Heart left ventricle (tissue), 16 donors: ENCODE data around the gene PTBP3. TPM values are rescaled to one million over a fixed set of nuclear protein-coding genes. Genes with fewer than 3 reads are reported as not detected.

Experiments
- ATAC-seq, 4 donors: fragments of 200-7000 bp; cut with Tn5 transposase; one replicate each; pipeline ENCODE4 v1.9.1; 2020 to 2022; ENCODE audit warnings: moderate library complexity in 4 of 4, mild to moderate bottlenecking in 3 of 4, moderate number of reproducible peaks in 1 of 4
- DNase-seq, 5 donors: peaks; one replicate each; pipeline ENCODE4 v3.0.0-alpha.2; 2020
- H3K27ac ChIP-seq, 12 donors: fragments of 200-600 bp; sonication (generic) in 4 of 12; one replicate each; pipeline versions ENCODE4 v1.5.0 to v1.8.0; 2016 to 2022; ENCODE audit warnings: mild to moderate bottlenecking in 2 of 12
- H3K27me3 ChIP-seq, 9 donors: fragments of 200-600 bp; sonication (generic) in 2 of 9; one replicate each; pipeline versions ENCODE4 v1.5.1 to v1.8.0; 2016 to 2022; ENCODE audit warnings: mild to moderate bottlenecking in 3 of 9
- H3K36me3 ChIP-seq, 9 donors: fragments of 200-600 bp; sonication (generic) in 2 of 9; one replicate each; pipeline versions ENCODE4 v1.5.0 to v1.8.0; 2018 to 2022; ENCODE audit warnings: mild to moderate bottlenecking in 2 of 9
- H3K4me1 ChIP-seq, 12 donors: fragments of 200-600 bp; sonication (generic) in 4 of 12; one replicate each; pipeline versions ENCODE4 v1.5.0 to v1.8.0; 2016 to 2022; ENCODE audit warnings: mild to moderate bottlenecking in 3 of 12
- H3K4me3 ChIP-seq, 12 donors: fragments of 200-600 bp; sonication (generic) in 4 of 12; one replicate each; pipeline versions ENCODE4 v1.5.0 to v1.8.0; 2017 to 2022; ENCODE audit warnings: mild to moderate bottlenecking in 9 of 12, moderate library complexity in 4 of 12
- H3K9me3 ChIP-seq, 12 donors: fragments of 200-600 bp; sonication (generic) in 4 of 12; one replicate each; pipeline versions ENCODE4 v1.5.0 to v1.8.0; 2016 to 2022; ENCODE audit warnings: mild to moderate bottlenecking in 1 of 12
- CTCF ChIP-seq, 12 donors: fragments of 200-600 bp; sonication (generic) in 4 of 12; IDR thresholded peaks; one replicate each; pipeline versions ENCODE4 v1.5.0 to v1.8.0; 2018 to 2022; ENCODE audit warnings: antibody characterized with exemption in 12 of 12, mild to moderate bottlenecking in 5 of 12
- POLR2A ChIP-seq, 2 donors: fragments of 450-650 bp; IDR thresholded peaks; one replicate each; pipeline ENCODE4 v1.6.1; 2017; ENCODE audit warnings: antibody characterized with exemption in 2 of 2, mild to moderate bottlenecking in 2 of 2, moderate library complexity in 2 of 2
- WGBS, 4 donors: extraction: QIAGEN DNeasy Blood & Tissue Kit in 2 of 4; methylation state at CpG; one replicate each; pipeline versions ENCODE4 v1.1.5 to v1.1.7; 2013 to 2018; 5-methylcytosine and 5-hydroxymethylcytosine counted together
- intact Hi-C, 10 donors: fragments of 100-400 bp; cut with DNase I; formaldehyde crosslinking; loops; one replicate each; pipeline versions ENCODE4 v1.11.1 to v1.14.2; 2022
- polyA plus RNA-seq, 2 donors: library from polyadenylated mRNA; stranded (reverse); fragments of 200-250 nt; gene quantifications; one replicate each; pipeline ENCODE4 v1.2.3, GENCODE V29; 2013
- total RNA-seq, 9 donors: library from RNA; depleted of rRNA in 2 of 9; stranded (reverse); fragments of >200 nt in 2 of 9; fragmentation: NEBNext Ultra II Directional in 3 of 9; extraction: Animal tissue kit (Norgen Biotek cat#: 25700) in 3 of 9; gene quantifications; one replicate each; pipeline versions ENCODE4 v1.1.0 to v1.2.4, GENCODE V29; 2016 to 2023
- donor health status: ischemic (EF 13 %, LVEDD 7.1; RV severe dilation, severe dysfunction).
- donor health status: healthy with polysubstance abuse.
- donor health status: DM: no; HTN: yes; CAD: no.
- donor health status: DM: no; HTN: no; CAD: no.
- donor health status: ischemic (EF 25% LVEDD 6.9; RV normal size, moderate dysfunction).
- donor health status: ischemic (EF 25% LVEDD 5.7; RV mildly dilated, moderate dysfunction).
- donor health status: healthy.
- donor health status: DM: yes; HTN: yes; CAD: no.
- donor health status: ischemic (EF 35%, LVEDD 5.7; RV mildly dilated, moderate dysfunction).
- donor health status: nonischemic (EF 11% LVEDD 7.7; RV severe dilation, severe dysfunction).
- donor health status: DM: yes; HTN: yes; CAD: no.
- donor health status: PGD.
- donor health status: ischemic (EF 29% LVEDD 5.4; RV normal size, mild dysfunction).
- donor health status: nonischemic (EF 23%, LVEDD 6.1; RV moderate dilation, normal function).

The PTBP3 gene
- total and polyA plus RNA-seq, 11 donors, result 2.8 to 49.0 (median 13.7) TPM

- no peak for DNase-seq
- no peaks in the 10 kb centered on the region for H3K36me3 ChIP-seq
- H3K4me3 ChIP-seq, result no peak overlapping the region
- H3K27ac ChIP-seq, result no peak overlapping the region
- WGBS, 4 donors, result 85 to 92% (median 87%) methylated on average over 6 of the region's 6 CpGs
- no peaks in the 10 kb centered on the region for H3K9me3 ChIP-seq
- H3K4me1 ChIP-seq, result peaks cover 0 to 35% (median 5%) of the 10 kb centered on the region in 12 donors
- no peak for ATAC-seq
- no peaks in the 10 kb centered on the region for H3K27me3 ChIP-seq
- intact Hi-C loops, result loop anchor here in 1 of 10 donors (10.0 kb wide), 1 partner anchor 65 kb away; no protein-coding TSS in a partner anchor
- TF ChIP-seq POLR2A (IDR thresholded peaks at IDR 0.05), result no peak
- TF ChIP-seq CTCF (IDR thresholded peaks at IDR 0.05), result no peak
These were observed 164.1 kb downstream of the PTBP3 start for GRCh38 chr9:112169368-112169767.

- DNase-seq (no peak), ATAC-seq (no peak)
- TF ChIP-seq POLR2A (IDR thresholded peaks at IDR 0.05) (no peak), CTCF (IDR thresholded peaks at IDR 0.05) (no peak)
- Histone ChIP-seq H3K4me1 (peaks cover 0 to 24% (median 0%) of the 10 kb centered on the region in 12 donors), H3K36me3 (no peaks in the 10 kb centered on the region), H3K27me3 (no peaks in the 10 kb centered on the region), H3K4me3 (no peak overlapping the region), H3K27ac (no peak overlapping the region), H3K9me3 (no peaks in the 10 kb centered on the region)
- intact Hi-C loops, result loop anchor here in 1 of 10 donors (10.0 kb wide), 1 partner anchor 63 kb away; no protein-coding TSS in a partner anchor
- WGBS, 4 donors, result 77 to 91% (median 81%) methylated on average over 3 of the region's 3 CpGs
These were observed 165.2 kb downstream of the PTBP3 start for GRCh38 chr9:112168197-112168596.

Other genes with a start within 250 kb of the PTBP3 start
- 10 to 100 TPM in 1 of 9 donors, 1 to 10 TPM in 8; 3.1 to 22.7 (median 6.4) TPM for gene SUSD1, start 158.3 kb downstream of the PTBP3 start, total RNA-seq
- 1 to 10 TPM; 1.0 to 3.6 TPM for gene SUSD1, start 158.3 kb downstream of the PTBP3 start, polyA plus RNA-seq
- gene HSDL2, start 46.5 kb upstream of the PTBP3 start, total RNA-seq, result 100 to 1,000 TPM; 112 to 241 (median 181) TPM
- gene HSDL2, start 46.5 kb upstream of the PTBP3 start, polyA plus RNA-seq, result 100 to 1,000 TPM in 1 of 2 donors, 10 to 100 TPM in 1; 54.0 to 146 TPM
- 1 to 10 TPM; 3.1 to 8.5 (median 6.0) TPM for gene KIAA1958, start 153.2 kb upstream of the PTBP3 start, total RNA-seq
- gene KIAA1958, start 153.2 kb upstream of the PTBP3 start, polyA plus RNA-seq, result 1 to 10 TPM in 1 of 2 donors, under 1 TPM in 1; 0.99 to 2.6 TPM